OCI-LY3 (cell line): ENCODE results near the gene NEK11.

Experiments
- H2AFZ ChIP-seq: fragments of 200-600, 300-600 bp; shearing (Covaris generic); 2 replicates; pipeline ENCODE4 v1.6.0; 2014; ENCODE audit warnings: antibody characterized with exemption, low read depth, low read length
- H3K27ac ChIP-seq: fragments of 200-600, 300-600 bp; sonication (generic); 2 replicates; pipeline ENCODE4 v1.5.1; 2014; ENCODE audit warnings: mild to moderate bottlenecking, low read length, moderate library complexity, mixed read lengths
- H3K27me3 ChIP-seq: fragments of 200-600, 300-600 bp; sonication (generic); 2 replicates; pipeline ENCODE4 v1.6.1; 2014; ENCODE audit warnings: low read depth, low read length, mixed read lengths
- H3K36me3 ChIP-seq: fragments of 200-600, 300-600 bp; sonication (generic); replicated peaks from 2 replicates; pipeline ENCODE3; 2014; ENCODE audit warnings: low read depth, low read length, mixed read lengths
- H3K4me1 ChIP-seq: fragments of 300-600, 200-600 bp; sonication (generic); 2 replicates; pipeline ENCODE4 v1.6.1; 2014; ENCODE audit warnings: low read length, mixed read lengths
- H3K4me2 ChIP-seq: fragments of 200-600, 300-600 bp; sonication (generic); 2 replicates; pipeline ENCODE4 v1.6.1; 2014; ENCODE audit warnings: low read length, mixed read lengths
- H3K4me3 ChIP-seq: fragments of 300-600, 200-600 bp; sonication (generic); 2 replicates; pipeline ENCODE4 v1.5.1; 2014; ENCODE audit warnings: antibody characterized with exemption, mild to moderate bottlenecking, low read length, moderate library complexity
- H3K79me2 ChIP-seq: fragments of 300-600, 200-600 bp; shearing (Covaris generic); 2 replicates; pipeline ENCODE4 v1.6.1; 2014; ENCODE audit warnings: mild to moderate bottlenecking, low read length, mixed read lengths
- H3K9ac ChIP-seq: fragments of 300-600, 200-600 bp; shearing (Covaris generic); 2 replicates; pipeline ENCODE4 v1.6.0; 2014; ENCODE audit warnings: mild to moderate bottlenecking, low read length, moderate library complexity
- H3K9me3 ChIP-seq: fragments of 200-600, 300-600 bp; shearing (Covaris generic); 2 replicates; pipeline ENCODE4 v1.6.1; 2014; ENCODE audit warnings: low read length, mixed read lengths; ENCODE audit not compliant: insufficient read depth
- H4K20me1 ChIP-seq: fragments of 200-600, 300-600 bp; sonication (generic); 2 replicates; pipeline ENCODE4 v1.6.1; 2016; ENCODE audit warnings: low read length, mixed read lengths; ENCODE audit not compliant: insufficient read depth
- EZH2phosphoT487 ChIP-seq: fragments of 200-600 bp; shearing (Covaris generic); IDR thresholded peaks from 2 replicates; pipeline ENCODE4 v1.6.1; 2018; ENCODE audit warnings: antibody characterized with exemption, mixed run types, low read depth
- TF ChIP-seq, protein P1 (sequence below): fragments of 200-600, 300-600 bp; sonication (generic); IDR thresholded peaks from 2 replicates; pipeline ENCODE4 v1.5.1; 2014; ENCODE audit warnings: antibody characterized with exemption, low read length, low read depth

The NEK11 gene

DNA sequence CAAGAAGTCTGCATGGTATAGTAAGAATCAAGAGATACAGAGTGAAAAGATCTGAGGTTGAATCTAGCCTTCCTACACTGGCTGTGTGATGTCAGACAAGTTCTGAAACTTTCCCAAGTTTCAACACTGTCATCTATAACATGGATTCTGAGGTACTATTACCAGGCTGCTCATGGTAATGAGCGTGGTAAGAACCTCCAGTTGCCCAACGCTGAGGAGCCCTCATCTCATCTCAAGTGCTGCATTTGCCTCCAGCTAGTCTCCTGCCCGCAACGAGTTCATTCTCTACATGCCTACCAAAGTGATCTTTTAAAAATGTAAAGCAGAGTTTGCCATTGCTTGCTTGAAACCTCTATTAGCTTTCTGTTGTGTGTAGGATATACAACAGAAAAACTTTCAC lies 168.1 kb downstream of the NEK11 start:
- H2AFZ ChIP-seq, result no peak overlapping the region
- H3K4me2 ChIP-seq, result no peak overlapping the region
- H3K9ac ChIP-seq, result no peak overlapping the region
- no peaks in the 10 kb centered on the region for H3K4me1 ChIP-seq
- TF ChIP-seq, protein P1, sequence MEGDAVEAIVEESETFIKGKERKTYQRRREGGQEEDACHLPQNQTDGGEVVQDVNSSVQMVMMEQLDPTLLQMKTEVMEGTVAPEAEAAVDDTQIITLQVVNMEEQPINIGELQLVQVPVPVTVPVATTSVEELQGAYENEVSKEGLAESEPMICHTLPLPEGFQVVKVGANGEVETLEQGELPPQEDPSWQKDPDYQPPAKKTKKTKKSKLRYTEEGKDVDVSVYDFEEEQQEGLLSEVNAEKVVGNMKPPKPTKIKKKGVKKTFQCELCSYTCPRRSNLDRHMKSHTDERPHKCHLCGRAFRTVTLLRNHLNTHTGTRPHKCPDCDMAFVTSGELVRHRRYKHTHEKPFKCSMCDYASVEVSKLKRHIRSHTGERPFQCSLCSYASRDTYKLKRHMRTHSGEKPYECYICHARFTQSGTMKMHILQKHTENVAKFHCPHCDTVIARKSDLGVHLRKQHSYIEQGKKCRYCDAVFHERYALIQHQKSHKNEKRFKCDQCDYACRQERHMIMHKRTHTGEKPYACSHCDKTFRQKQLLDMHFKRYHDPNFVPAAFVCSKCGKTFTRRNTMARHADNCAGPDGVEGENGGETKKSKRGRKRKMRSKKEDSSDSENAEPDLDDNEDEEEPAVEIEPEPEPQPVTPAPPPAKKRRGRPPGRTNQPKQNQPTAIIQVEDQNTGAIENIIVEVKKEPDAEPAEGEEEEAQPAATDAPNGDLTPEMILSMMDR, result no peak
- TF ChIP-seq EZH2phosphoT487, result no peak
- H3K27ac ChIP-seq, result no peak overlapping the region
- no peaks in the 10 kb centered on the region for H3K79me2 ChIP-seq
- no peaks in the 10 kb centered on the region for H3K36me3 ChIP-seq
- H3K9me3 ChIP-seq, result no peaks in the 10 kb centered on the region
- H3K4me3 ChIP-seq, result no peak overlapping the region
- H4K20me1 ChIP-seq, result no peaks in the 10 kb centered on the region
- no peaks in the 10 kb centered on the region for H3K27me3 ChIP-seq

DNA sequence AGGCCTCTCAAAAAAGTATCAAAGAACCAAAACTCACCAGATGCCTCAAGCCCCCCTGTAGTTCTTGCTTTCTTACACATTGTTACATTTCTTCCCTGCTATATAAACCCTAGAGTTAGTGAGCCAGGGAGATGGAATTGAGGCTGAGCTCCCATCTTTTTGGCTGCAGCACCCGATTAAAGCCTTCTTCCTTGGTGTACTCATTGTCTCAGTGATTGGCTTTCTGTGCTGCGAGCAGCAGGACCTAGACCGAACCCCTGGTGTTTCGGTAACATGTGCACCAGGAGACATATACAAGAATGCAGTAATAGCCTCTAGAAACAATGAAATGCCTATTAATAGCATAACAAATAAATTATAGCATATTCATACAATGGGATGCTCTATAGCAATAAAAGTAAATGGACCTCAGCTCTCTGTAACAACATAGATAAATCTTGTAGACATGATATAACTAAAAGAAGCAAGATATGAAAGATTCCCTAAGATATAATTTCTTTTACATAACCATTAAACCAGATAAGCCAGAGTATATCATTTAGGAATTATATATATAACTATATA lies 174.0 kb downstream of the NEK11 start:
- no peaks in the 10 kb centered on the region for H3K4me1 ChIP-seq
- TF ChIP-seq, protein P1, result no peak
- no peak for TF ChIP-seq EZH2phosphoT487
- H3K27me3 ChIP-seq, result no peaks in the 10 kb centered on the region
- no peak overlapping the region for H3K27ac ChIP-seq
- H2AFZ ChIP-seq, result no peak overlapping the region
- no peak overlapping the region for H3K4me3 ChIP-seq
- no peak overlapping the region for H3K9ac ChIP-seq
- no peaks in the 10 kb centered on the region for H3K36me3 ChIP-seq
- H3K9me3 ChIP-seq, result no peaks in the 10 kb centered on the region
- no peaks in the 10 kb centered on the region for H3K79me2 ChIP-seq
- H4K20me1 ChIP-seq, result no peaks in the 10 kb centered on the region
- no peak overlapping the region for H3K4me2 ChIP-seq

DNA sequence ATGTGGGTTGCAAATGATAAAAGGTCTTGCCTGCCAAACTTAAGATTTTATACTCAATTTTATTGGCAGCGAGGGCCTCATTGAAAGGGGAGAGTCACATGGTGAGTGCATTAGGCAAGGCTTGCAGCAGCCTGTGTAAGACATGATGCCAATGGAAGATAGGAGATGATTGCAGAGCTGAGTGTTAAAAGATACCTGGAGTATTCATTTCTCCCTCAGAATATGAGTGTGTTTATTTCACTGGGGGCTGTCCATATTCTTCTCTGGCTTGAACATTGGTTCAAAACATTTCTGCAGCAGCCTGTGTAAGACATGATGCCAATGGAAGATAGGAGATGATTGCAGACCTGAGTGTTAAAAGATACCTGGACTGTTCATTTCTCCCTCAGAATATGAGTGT lies 189.7 kb downstream of the NEK11 start:
- no peak overlapping the region for H3K27ac ChIP-seq
- H3K9me3 ChIP-seq, result no peaks in the 10 kb centered on the region
- no peaks in the 10 kb centered on the region for H3K36me3 ChIP-seq
- H3K79me2 ChIP-seq, result no peaks in the 10 kb centered on the region
- no peak overlapping the region for H3K9ac ChIP-seq
- H3K27me3 ChIP-seq, result no peaks in the 10 kb centered on the region
- H2AFZ ChIP-seq, result no peak overlapping the region
- H3K4me3 ChIP-seq, result no peak overlapping the region
- H3K4me2 ChIP-seq, result no peak overlapping the region
- H4K20me1 ChIP-seq, result no peaks in the 10 kb centered on the region
- peaks cover 6% of the 10 kb centered on the region for H3K4me1 ChIP-seq
- TF ChIP-seq EZH2phosphoT487, result no peak
- TF ChIP-seq, protein P1, result no peak

DNA sequence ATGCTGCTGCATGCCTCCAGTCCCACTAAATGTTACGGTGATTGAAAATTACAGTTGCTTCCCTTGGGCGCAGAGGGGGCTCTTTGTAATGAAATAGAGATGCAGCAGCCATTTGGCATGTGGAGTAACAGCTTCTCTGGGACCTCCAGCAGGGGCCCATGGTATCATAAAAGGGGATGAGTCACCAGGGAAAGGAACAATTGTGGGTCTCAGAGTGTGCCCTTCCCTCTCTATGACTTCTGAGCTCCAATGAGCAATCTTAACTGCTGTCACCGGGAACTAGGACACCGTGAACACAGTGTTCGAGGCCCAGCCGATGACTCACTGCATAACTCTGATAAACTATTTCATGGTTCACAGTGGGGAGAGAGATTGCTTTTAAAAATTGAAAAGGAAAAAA lies 190.1 kb downstream of the NEK11 start:
- H3K4me2 ChIP-seq, result no peak overlapping the region
- no peaks in the 10 kb centered on the region for H3K79me2 ChIP-seq
- H2AFZ ChIP-seq, result no peak overlapping the region
- no peak overlapping the region for H3K4me3 ChIP-seq
- no peaks in the 10 kb centered on the region for H4K20me1 ChIP-seq
- H3K27ac ChIP-seq, result no peak overlapping the region
- no peaks in the 10 kb centered on the region for H3K36me3 ChIP-seq
- peaks cover 9% of the 10 kb centered on the region for H3K4me1 ChIP-seq
- H3K27me3 ChIP-seq, result no peaks in the 10 kb centered on the region
- TF ChIP-seq EZH2phosphoT487, result no peak
- TF ChIP-seq, protein P1, result no peak
- H3K9ac ChIP-seq, result no peak overlapping the region
- no peaks in the 10 kb centered on the region for H3K9me3 ChIP-seq
